Endothelial cell of hepatic sinusoid (primary cell): ENCODE results near the gene PHC2.

Experiments
- in situ Hi-C: cut with HindIII; loops from 2 replicates; pipeline ENCODE4 v1.10.0; 2017; ENCODE audit warnings: low sequenced_read_pairs

The PHC2 gene

DNA sequence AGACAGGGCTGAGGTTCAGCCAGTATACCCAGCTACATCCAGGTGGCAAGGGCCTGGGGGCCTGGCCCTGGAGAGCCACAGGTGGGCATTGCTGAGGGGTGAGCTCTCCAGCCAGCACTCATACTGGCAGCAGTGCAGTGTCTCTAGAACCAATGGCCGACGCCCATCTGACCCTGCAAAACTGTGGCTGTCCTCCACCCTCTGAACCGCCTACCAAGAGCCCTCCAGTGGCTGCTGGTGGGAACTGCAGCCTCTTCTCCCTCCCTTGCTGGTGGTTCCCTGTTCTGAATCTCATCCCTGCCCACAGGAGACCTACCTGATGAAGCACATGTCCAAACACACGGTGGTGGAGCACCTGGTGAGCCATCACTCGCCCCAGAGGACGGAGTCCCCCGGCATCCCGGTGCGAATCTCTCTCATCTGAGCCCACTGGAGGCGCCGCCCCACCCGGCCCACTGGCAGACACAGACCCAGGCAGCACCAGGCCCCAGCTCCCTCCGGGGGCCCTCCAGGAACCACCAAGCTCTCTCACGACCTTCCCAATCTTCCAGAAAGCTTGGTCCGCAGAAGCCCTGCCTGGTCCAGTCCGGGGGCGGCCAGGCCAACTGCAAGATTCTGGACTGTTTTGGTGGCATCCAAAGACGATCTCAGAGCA is 132.1 kb downstream of the PHC2 start:
- in situ Hi-C loops, result loop anchor here (5.0 to 25.0 kb wide), 2 partner anchors 84 to 164 kb away; partner anchors contain the start of gene ZSCAN20

- in situ Hi-C loops, result loop anchor here (5.0 to 25.0 kb wide), 2 partner anchors 84 to 164 kb away; partner anchors contain the start of gene ZSCAN20
These were observed 132.8 kb downstream of the PHC2 start for GRCh38 chr1:33297911-33298622.

DNA sequence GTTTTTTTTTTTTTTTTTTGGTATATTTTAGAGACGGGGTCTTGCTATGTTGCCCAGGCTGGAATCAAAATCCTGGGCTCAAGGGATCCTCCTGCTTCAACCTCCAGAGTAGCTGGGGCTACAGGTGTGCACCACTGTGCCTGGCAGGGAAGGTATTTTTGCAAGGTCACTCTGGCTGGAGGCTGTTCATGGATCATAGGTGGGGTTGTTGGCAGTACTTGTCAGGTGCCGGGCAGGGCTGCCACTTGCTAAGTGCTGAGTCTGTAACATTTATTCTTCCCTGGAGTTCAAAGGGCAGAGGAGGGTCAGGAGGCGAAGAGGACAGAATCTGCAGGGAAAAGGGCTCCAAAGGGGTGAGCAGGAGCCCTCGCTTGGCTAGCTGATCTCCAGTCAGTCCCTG is 134.1 kb downstream of the PHC2 start:
- in situ Hi-C loops, result loop anchor here (5.0 to 25.0 kb wide), 2 partner anchors 85 to 165 kb away; partner anchors contain the start of gene ZSCAN20

DNA sequence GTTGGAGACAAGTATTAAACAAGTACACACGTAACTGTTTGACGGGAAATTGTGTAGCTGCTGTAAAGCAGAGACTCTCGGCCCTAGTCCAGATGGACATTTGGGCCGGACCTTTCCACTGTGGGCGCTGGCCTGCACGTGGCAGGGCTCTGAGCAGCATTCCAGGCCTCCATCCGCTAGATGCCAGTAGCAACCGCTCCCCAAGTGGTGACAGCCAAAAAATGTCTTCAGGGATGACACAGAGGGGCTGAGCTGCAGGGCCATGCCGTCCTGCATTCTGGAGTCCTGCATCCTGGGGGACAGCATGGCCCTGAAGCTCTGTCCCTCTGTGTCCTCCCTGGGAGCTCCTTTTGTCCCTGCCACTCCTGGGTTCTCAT is 134.8 kb downstream of the PHC2 start:
- in situ Hi-C loops, result loop anchor here (5.0 to 25.0 kb wide), 2 partner anchors 86 to 166 kb away; partner anchors contain the start of gene ZSCAN20

DNA sequence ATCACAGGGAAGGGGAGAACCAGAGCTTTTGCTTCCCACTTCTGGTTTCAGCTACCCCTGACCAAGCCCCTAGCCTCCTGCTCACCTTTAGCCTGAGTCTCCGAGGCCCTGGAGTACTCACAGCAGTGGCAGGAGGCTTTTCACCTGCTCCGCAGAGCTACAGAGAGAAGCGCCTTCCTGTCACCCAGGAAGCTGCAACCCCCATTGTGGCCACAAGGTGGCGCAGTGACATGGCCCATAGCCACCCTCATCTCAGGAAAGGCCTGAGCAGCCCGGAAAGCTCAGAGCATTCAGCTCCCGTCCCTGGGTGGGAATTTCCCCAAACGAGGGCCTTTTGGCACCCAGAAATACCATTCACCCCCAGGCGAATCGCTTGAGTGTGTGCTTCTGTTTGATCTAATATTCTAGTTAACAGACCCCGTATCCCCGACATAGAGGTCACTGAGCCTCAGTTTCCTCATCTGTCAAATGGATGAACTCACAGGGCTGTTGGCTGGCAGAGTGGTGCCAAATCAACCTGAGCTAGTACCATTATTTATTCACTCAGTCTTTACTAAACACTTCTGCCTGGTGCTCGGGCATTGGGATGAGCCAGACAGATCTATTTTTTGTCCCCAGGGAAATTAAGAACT is 135.3 kb downstream of the PHC2 start:
- in situ Hi-C loops, result loop anchor here (5.0 to 25.0 kb wide), 2 partner anchors 87 to 167 kb away; partner anchors contain the start of gene ZSCAN20

DNA sequence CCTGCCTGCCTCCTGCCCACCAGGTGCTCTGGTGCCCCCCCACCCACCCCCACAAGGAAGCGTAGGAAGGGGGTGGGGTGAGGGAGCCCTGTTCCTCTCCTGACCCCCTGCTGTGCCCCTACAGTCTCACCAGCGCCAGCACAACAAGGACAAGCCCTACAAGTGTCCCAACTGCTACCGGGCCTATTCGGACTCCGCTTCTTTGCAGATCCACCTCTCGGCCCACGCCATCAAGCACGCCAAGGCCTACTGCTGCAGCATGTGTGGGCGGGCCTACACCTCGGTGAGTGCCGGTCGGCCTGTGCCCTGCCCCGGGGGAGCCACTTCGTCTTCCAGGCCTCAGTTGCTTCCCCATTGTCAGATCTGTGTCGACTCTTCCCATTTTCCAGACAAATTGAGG is 135.9 kb downstream of the PHC2 start:
- in situ Hi-C loops, result loop anchor here (5.0 to 25.0 kb wide), 2 partner anchors 87 to 167 kb away; partner anchors contain the start of gene ZSCAN20

DNA sequence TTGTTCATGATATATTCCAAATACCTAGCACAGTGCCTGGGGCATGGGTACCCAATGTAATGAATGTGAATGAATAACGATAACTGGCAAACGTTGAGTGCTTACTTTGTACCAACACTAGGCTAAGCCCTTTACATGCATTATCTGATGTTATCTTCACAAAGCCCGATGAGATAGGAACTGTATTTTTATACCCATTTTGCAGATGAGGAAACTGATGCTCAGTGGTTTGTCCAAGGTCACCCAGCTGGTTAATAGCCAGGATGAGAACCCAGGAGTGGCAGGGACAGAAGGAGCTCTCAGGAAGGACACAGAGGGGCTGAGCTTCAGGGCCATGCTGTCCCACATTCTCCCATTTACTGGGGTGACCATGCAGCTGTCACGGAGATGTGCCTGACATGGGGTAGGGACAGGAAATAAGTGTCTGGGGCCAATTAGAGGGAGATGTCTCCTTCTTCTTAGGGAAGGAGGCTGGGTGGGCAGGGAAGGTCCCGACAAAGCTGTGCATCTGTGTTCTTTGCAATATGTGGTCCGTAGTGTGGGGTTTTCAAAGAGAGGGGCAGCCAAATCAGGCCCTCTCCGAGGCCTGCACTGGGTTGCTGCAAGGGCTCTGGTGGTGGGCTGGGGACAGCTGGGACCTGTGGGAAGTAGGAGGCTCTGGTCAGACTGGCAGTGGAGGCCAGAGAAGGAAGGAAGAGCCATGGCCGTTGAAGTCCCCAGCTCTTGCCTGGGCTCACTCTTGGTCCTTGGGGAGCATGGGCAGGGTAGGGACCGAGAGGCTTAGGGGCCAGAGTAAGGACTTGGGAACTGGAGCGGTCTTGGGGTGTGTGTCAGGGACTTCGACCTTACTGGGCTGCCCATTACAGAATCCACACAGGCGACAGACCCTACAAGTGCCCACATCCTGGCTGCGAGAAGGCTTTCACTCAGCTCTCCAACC is 136.6 kb downstream of the PHC2 start:
- in situ Hi-C loops, result loop anchor here (5.0 to 25.0 kb wide), 2 partner anchors 88 to 168 kb away; partner anchors contain the start of gene ZSCAN20

GRCh38 chr1:33292726-33293340 is 138.1 kb downstream of the PHC2 start:
- in situ Hi-C loops, result loop anchor here (25.0 kb wide), 1 partner anchor 169 kb away; the partner anchor contains the start of gene ZSCAN20

DNA sequence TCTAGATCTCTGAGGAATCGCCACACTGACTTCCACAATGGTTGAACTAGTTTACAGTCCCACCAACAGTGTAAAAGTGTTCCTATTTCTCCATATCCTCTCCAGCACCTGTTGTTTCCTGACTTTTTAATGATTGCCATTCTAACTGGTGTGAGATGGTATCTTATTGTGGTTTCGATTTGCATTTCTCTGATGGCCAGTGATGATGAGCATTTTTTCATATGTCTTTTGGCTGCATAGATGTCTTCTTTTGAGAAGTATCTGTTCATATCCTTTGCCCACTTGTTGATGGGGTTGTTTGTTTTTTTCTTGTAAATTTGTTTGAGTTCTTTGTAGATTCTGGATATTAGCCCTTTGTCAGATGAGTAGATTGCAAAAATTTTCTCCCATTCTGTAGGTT is 140.3 kb downstream of the PHC2 start:
- in situ Hi-C loops, result loop anchor here (25.0 kb wide), 1 partner anchor 172 kb away; the partner anchor contains the start of gene ZSCAN20

- in situ Hi-C loops, result loop anchor here (25.0 kb wide), 1 partner anchor 172 kb away; the partner anchor contains the start of gene ZSCAN20
These were observed 141.1 kb downstream of the PHC2 start for GRCh38 chr1:33289858-33290154.

GRCh38 chr1:33288976-33289857 is 141.7 kb downstream of the PHC2 start:
- in situ Hi-C loops, result loop anchor here (25.0 kb wide), 1 partner anchor 173 kb away; the partner anchor contains the start of gene ZSCAN20

- in situ Hi-C loops, result loop anchor here (25.0 kb wide), 1 partner anchor 175 kb away; the partner anchor contains the start of gene ZSCAN20
These were observed 143.6 kb downstream of the PHC2 start for GRCh38 chr1:33287317-33287716.

GRCh38 chr1:33286451-33287185 is 144.3 kb downstream of the PHC2 start:
- in situ Hi-C loops, result loop anchor here (25.0 kb wide), 1 partner anchor 176 kb away; the partner anchor contains the start of gene ZSCAN20

- in situ Hi-C loops, result loop anchor here (25.0 kb wide), 1 partner anchor 178 kb away; the partner anchor contains the start of gene ZSCAN20
These were observed 146.8 kb downstream of the PHC2 start for GRCh38 chr1:33284049-33284448.

- in situ Hi-C loops, result loop anchor here (25.0 kb wide), 1 partner anchor 180 kb away; the partner anchor contains the start of gene ZSCAN20
These were observed 148.1 kb downstream of the PHC2 start for GRCh38 chr1:33282791-33283190.

DNA sequence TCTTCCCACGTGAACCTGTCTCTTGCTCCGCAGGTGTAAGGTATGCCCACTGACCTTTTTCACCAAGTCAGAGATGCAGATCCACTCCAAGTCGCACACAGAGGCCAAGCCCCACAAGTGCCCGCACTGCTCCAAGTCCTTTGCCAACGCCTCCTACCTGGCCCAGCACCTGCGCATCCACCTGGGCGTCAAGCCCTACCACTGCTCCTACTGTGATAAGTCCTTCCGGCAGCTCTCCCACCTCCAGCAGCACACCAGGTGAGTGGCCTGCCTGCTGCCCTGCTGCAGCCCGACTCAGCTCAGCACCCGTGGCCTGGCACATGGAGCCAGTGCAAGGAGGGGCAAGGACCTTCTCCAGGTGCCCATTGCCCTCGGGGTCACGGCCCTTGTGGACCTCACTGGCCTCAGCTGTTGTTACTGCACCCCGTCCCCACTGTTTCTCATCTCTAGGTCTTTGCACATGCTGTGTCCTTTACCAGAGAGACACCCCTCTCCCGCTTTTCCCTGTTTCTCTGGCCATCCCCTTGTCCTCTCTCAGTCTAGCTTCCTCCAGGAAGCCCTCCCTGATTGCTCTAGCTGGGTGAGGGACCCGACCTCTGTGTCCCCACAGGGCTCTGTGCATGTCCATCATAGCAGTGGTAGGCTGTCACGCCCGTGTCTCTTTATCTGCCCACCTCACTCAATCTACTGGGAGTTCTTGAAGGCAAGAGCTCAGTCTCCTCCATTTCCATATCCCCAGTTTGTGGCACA is 149.2 kb downstream of the PHC2 start:
- in situ Hi-C loops, result loop anchor here (25.0 kb wide), 1 partner anchor 181 kb away; the partner anchor contains the start of gene ZSCAN20
